WTC11 (cell line): ENCODE results near the gene SEPSECS. TPM values are rescaled to one million over a fixed set of nuclear protein-coding genes. Genes with fewer than 3 reads are reported as not detected.

ENCODE experiments used
- ATAC-seq: fragments of 200-7000 bp; cut with Tn5 transposase; 2 replicates; pipeline ENCODE4 v1.10.0; 2021; ENCODE audit warnings: mild to moderate bottlenecking, moderate library complexity
- CTCF ChIA-PET: fragments of 300-600 bp; sonication (Branson Sonifier 250); formaldehyde crosslinking; loops from one replicate; lab custom pipeline; 2021; ENCODE audit warnings: antibody characterized with exemption; lab: Charles Lee
- POLR2A ChIA-PET: fragments of 350-600 bp; sonication (Branson Sonifier 250); formaldehyde crosslinking; loops from one replicate; lab custom pipeline; 2021; ENCODE audit warnings: antibody characterized with exemption; lab: Charles Lee
- DNase-seq: peaks from one replicate; pipeline ENCODE4 v3.0.0; 2021; ENCODE audit warnings: low spot score
- H3K27ac Mint-ChIP-seq: 2 replicates; pipeline ENCODE4 v1.8.0; 2021; ENCODE audit warnings: mixed read lengths
- H3K27me3 Mint-ChIP-seq: 2 replicates; pipeline ENCODE4 v1.8.0; 2021; ENCODE audit warnings: low read depth, mild to moderate bottlenecking, moderate library complexity, mixed read lengths
- H3K36me3 Mint-ChIP-seq: 2 replicates; pipeline ENCODE4 v1.8.0; 2021; ENCODE audit warnings: mixed read lengths
- H3K4me1 Mint-ChIP-seq: 2 replicates; pipeline ENCODE4 v1.8.0; 2022; ENCODE audit warnings: mixed read lengths
- H3K4me3 Mint-ChIP-seq: 2 replicates; pipeline ENCODE4 v1.8.0; 2021; ENCODE audit warnings: mild to moderate bottlenecking, moderate library complexity, mixed read lengths
- H3K9me3 Mint-ChIP-seq: 2 replicates; pipeline ENCODE4 v1.8.0; 2021; ENCODE audit warnings: mixed read lengths
- ARID4B ChIP-seq: sonication (generic); formaldehyde crosslinking; IDR thresholded peaks from 2 replicates; pipeline ENCODE4 v1.8.0; 2023; ENCODE audit warnings: missing genetic modification reagents, mild to moderate bottlenecking, borderline replicate concordance
- ATF3 ChIP-seq: sonication (generic); formaldehyde crosslinking; conservative IDR thresholded peaks from 2 replicates; pipeline ENCODE4 v1.8.1; 2022; ENCODE audit warnings: mild to moderate bottlenecking, missing genetic modification reagents
- ATF6 ChIP-seq: sonication (generic); formaldehyde crosslinking; IDR thresholded peaks from 2 replicates; pipeline ENCODE4 v1.8.1; 2023; ENCODE audit warnings: mild to moderate bottlenecking, missing genetic modification reagents
- CREB1 ChIP-seq: sonication (generic); formaldehyde crosslinking; IDR thresholded peaks from 2 replicates; pipeline ENCODE4 v1.8.0; 2023; ENCODE audit warnings: mild to moderate bottlenecking, missing genetic modification reagents
- E2F1 ChIP-seq: sonication (generic); formaldehyde crosslinking; IDR thresholded peaks from 2 replicates; pipeline ENCODE4 v1.8.0; 2022; ENCODE audit warnings: mild to moderate bottlenecking, missing genetic modification reagents
- ERG ChIP-seq: fragments of 250-450 bp; sonication (Bioruptor Pico); IDR thresholded peaks from 2 replicates; pipeline ENCODE4 v1.8.0; 2021; ENCODE audit warnings: mild to moderate bottlenecking
- FOXJ3 ChIP-seq: sonication (generic); formaldehyde crosslinking; IDR thresholded peaks from 2 replicates; pipeline ENCODE4 v1.9.0; 2021; ENCODE audit warnings: missing genetic modification reagents, mild to moderate bottlenecking, borderline replicate concordance
- FOXK1 ChIP-seq: sonication (generic); formaldehyde crosslinking; IDR thresholded peaks from 2 replicates; pipeline ENCODE4 v1.8.0; 2022; ENCODE audit warnings: mild to moderate bottlenecking, moderate library complexity, missing genetic modification reagents
- JAZF1 ChIP-seq: fragments of 250-450 bp; sonication (Bioruptor Pico); IDR thresholded peaks from 2 replicates; pipeline ENCODE4 v1.9.0; 2021; ENCODE audit warnings: moderate library complexity, mild to moderate bottlenecking, inconsistent platforms
- MXD4 ChIP-seq: fragments of 250-450 bp; sonication (Bioruptor Pico); IDR thresholded peaks from 2 replicates; pipeline ENCODE4 v1.8.0; 2021; ENCODE audit warnings: mild to moderate bottlenecking, moderate library complexity, borderline replicate concordance
- MYBL2 ChIP-seq: sonication (generic); formaldehyde crosslinking; IDR thresholded peaks from 2 replicates; pipeline ENCODE4 v1.8.1; 2023; ENCODE audit warnings: mild to moderate bottlenecking, moderate library complexity, missing genetic modification reagents
- NFYB ChIP-seq: sonication (generic); formaldehyde crosslinking; conservative IDR thresholded peaks from 2 replicates; pipeline ENCODE4 v1.8.0; 2022; ENCODE audit warnings: low read depth, missing genetic modification reagents
- NR2C2 ChIP-seq: sonication (generic); formaldehyde crosslinking; IDR thresholded peaks from 2 replicates; pipeline ENCODE4 v1.8.0; 2022; ENCODE audit warnings: mild to moderate bottlenecking, missing genetic modification reagents
- RELA ChIP-seq: sonication (generic); formaldehyde crosslinking; IDR thresholded peaks from 2 replicates; pipeline ENCODE4 v1.8.1; 2022; ENCODE audit warnings: missing genetic modification reagents, mild to moderate bottlenecking, borderline replicate concordance
- RORB ChIP-seq: fragments of 250-450 bp; sonication (Bioruptor Pico); IDR thresholded peaks from 2 replicates; pipeline ENCODE4 v1.9.0; 2021; ENCODE audit warnings: mild to moderate bottlenecking
- SMAD3 ChIP-seq: sonication (generic); formaldehyde crosslinking; IDR thresholded peaks from 2 replicates; pipeline ENCODE4 v1.8.0; 2022; ENCODE audit warnings: missing genetic modification reagents, mild to moderate bottlenecking, borderline replicate concordance
- TCF7 ChIP-seq: sonication (generic); formaldehyde crosslinking; IDR thresholded peaks from 2 replicates; pipeline ENCODE4 v1.8.0; 2022; ENCODE audit warnings: mild to moderate bottlenecking, low read depth, missing genetic modification reagents, moderate library complexity
- TEAD1 ChIP-seq: sonication (generic); formaldehyde crosslinking; IDR thresholded peaks from 2 replicates; pipeline ENCODE4 v1.8.0; 2022; ENCODE audit warnings: mild to moderate bottlenecking, missing genetic modification reagents
- ZBTB21 ChIP-seq: sonication (generic); formaldehyde crosslinking; IDR thresholded peaks from 2 replicates; pipeline ENCODE4 v1.8.1; 2023; ENCODE audit warnings: mild to moderate bottlenecking, missing genetic modification reagents, borderline replicate concordance
- ZNF232 ChIP-seq: sonication (generic); formaldehyde crosslinking; IDR thresholded peaks from 2 replicates; pipeline ENCODE4 v1.8.0; 2022; ENCODE audit warnings: mild to moderate bottlenecking, missing genetic modification reagents
- ZNF396 ChIP-seq: fragments of 250-450 bp; sonication (Bioruptor Pico); IDR thresholded peaks from 2 replicates; pipeline ENCODE4 v1.8.0; 2021; ENCODE audit warnings: mild to moderate bottlenecking, moderate library complexity, borderline replicate concordance
- ZSCAN18 ChIP-seq: fragments of 250-450 bp; sonication (Bioruptor Pico); IDR thresholded peaks from 2 replicates; pipeline ENCODE4 v2.1.2; 2022; ENCODE audit warnings: mild to moderate bottlenecking, moderate library complexity
- total RNA-seq: library from RNA; stranded (reverse); gene quantifications from 3 replicates; pipeline ENCODE4 v1.2.3, GENCODE V29; 2021

The SEPSECS gene
- total RNA-seq, 1 experiment from 2014 or later, result 6.2 TPM

- TF ChIP-seq RORB (no peak), SMAD3 (no peak), MXD4 (CRISPR knock-in tag) (no peak), ZNF232 (CRISPR knock-in tag) (no peak), ZBTB21 (CRISPR knock-in tag) (no peak), TCF7 (CRISPR knock-in tag) (no peak), TEAD1 (CRISPR knock-in tag) (no peak), FOXJ3 (CRISPR knock-in tag) (no peak), ZSCAN18 (no peak), RELA (CRISPR knock-in tag) (no peak), FOXK1 (CRISPR knock-in tag) (no peak), JAZF1 (CRISPR knock-in tag) (no peak), ATF3 (no peak), MYBL2 (no peak)
- no peak overlapping the region for H3K27ac Mint-ChIP-seq
- POLR2A ChIA-PET, result no interaction called here
Measured at GRCh38 chr4:25096981-25097443, 63.2 kb downstream of the SEPSECS start.

GRCh38 chr4:25096251-25096980 lies 63.8 kb downstream of the SEPSECS start:
- peaks cover 9% of the 10 kb centered on the region for H3K27me3 Mint-ChIP-seq
- H3K4me1 Mint-ChIP-seq, result peaks cover 11% of the 10 kb centered on the region
- no peak overlapping the region for H3K4me3 Mint-ChIP-seq
- ATAC-seq (no peak), DNase-seq (no peak)
- H3K27ac Mint-ChIP-seq, result no peak overlapping the region
- ChIA-PET POLR2A (no interaction called here), CTCF (no interaction called here)
- peaks cover 26% of the 10 kb centered on the region for H3K9me3 Mint-ChIP-seq
- peaks cover 15% of the 10 kb centered on the region for H3K36me3 Mint-ChIP-seq
- TF ChIP-seq NR2C2 (CRISPR knock-in tag), result no peak
- no peak for TF ChIP-seq FOXK1 (CRISPR knock-in tag)
- TF ChIP-seq CREB1, result no peak
- no peak for TF ChIP-seq MXD4 (CRISPR knock-in tag)
- no peak for TF ChIP-seq ZNF396 (CRISPR knock-in tag)
- no peak for TF ChIP-seq NFYB (CRISPR knock-in tag)
- TF ChIP-seq ERG (CRISPR knock-in tag), result no peak
- no peak for TF ChIP-seq E2F1 (CRISPR knock-in tag)
- TF ChIP-seq ATF6 (CRISPR knock-in tag), result no peak
- TF ChIP-seq ARID4B, result no peak
- no peak for TF ChIP-seq TEAD1 (CRISPR knock-in tag)

More at GRCh38 chr4:25096981-25097443, 63.2 kb downstream of the SEPSECS start:
- H3K27me3 Mint-ChIP-seq, result peaks cover 13% of the 10 kb centered on the region
- peaks cover 5% of the 10 kb centered on the region for H3K4me1 Mint-ChIP-seq
- no peak overlapping the region for H3K4me3 Mint-ChIP-seq
- peaks cover 32% of the 10 kb centered on the region for H3K9me3 Mint-ChIP-seq
- no peak for ATAC-seq
- peaks cover 18% of the 10 kb centered on the region for H3K36me3 Mint-ChIP-seq
- CTCF ChIA-PET, result no interaction called here
- DNase-seq, result no peak
